GM18507 (cell line): ENCODE data around the gene MYO1A.
"Not testable (repeated sequence)": the region's sequence is repeated elsewhere in the genome, so short reads cannot be mapped to it uniquely, and the experiment has no call there.

Experiments used
- DNase-seq: peaks from one replicate; pipeline ENCODE4 v3.0.0; 2011; ENCODE audit warnings: low read depth; ENCODE audit not compliant: insufficient read length; ENCODE audit errors: extremely low spot score
- FAIRE-seq: peaks from 2 replicates; lab custom pipeline; 2011; peaks lifted over from hg19 to GRCh38; lab: Jason Lieb, UNC

Gene MYO1A

GRCh38 chr12:57001448-57001906 is 48.5 kb downstream of the MYO1A start:
- FAIRE-seq: peak; percentile 60
- DNase-seq: no peak

DNA sequence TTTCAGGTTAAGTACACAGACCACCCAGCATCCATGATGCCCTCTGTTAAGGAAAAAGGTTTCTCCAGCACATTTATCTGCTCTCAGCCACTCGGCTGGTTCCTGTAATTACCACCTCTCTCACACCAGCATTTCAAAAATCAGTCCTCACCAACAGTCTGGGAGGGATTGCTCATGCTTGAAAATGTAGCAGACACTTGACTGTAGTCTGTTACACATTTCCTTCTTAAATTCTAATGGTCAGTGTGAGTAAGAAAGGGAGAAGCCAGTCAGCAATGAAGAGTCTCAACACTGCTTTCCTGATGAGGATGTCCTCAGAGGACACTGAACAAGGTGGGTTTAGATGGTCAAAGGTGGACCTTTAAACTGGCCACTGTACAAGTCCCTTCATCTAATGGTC is 49.5 kb downstream of the MYO1A start:
- peak; percentile 24 for FAIRE-seq
- DNase-seq: no peak

DNA sequence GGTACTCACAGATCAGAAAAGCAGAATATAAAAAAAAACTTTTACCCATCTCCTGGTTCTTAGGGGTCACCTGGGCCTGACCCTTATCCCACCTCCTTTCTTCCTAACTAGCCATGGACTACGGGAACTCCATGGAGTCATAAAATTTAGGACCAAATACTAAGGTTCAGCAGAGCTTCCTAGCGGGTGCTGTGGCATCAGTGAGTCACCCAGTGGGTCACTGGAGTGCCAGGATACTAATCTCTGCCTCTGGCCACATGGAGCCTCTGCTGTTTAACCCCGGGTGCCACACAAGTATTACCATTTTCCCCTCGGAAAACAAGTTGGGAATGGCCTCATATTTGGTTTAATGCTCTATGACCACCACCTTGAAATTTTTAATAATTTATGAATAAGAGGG is 50.5 kb downstream of the MYO1A start:
- FAIRE-seq: no peak
- no peak for DNase-seq

DNA sequence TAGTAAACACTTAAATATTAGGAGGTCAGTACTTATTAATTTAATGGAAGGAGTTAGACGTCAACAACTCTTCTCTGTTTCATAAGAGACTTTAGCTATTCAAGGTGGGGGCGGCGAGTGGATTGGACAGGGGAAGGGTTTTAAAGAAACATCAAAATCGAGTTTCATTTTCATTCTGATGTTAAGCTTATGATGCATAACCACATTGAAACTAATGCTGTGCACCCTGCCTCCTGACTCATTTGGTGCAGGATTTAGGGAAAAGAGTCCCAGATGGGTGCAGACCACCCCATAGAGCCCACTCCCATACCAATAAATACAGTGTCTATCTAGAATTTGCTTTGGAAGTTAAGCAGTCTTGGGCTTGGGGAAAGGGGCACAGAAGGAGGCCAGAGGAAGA is 50.9 kb downstream of the MYO1A start:
- DNase-seq: peak; percentile 62

GRCh38 chr12:56998316-56998715 is 51.6 kb downstream of the MYO1A start:
- DNase-seq (no peak), FAIRE-seq (no peak)

More for the DNA sequence above, 50.9 kb downstream of the MYO1A start:
- peak; percentile 87 for FAIRE-seq

GRCh38 chr12:56996793-56997545 is 53.0 kb downstream of the MYO1A start:
- no peak for FAIRE-seq
- DNase-seq: no peak

DNA sequence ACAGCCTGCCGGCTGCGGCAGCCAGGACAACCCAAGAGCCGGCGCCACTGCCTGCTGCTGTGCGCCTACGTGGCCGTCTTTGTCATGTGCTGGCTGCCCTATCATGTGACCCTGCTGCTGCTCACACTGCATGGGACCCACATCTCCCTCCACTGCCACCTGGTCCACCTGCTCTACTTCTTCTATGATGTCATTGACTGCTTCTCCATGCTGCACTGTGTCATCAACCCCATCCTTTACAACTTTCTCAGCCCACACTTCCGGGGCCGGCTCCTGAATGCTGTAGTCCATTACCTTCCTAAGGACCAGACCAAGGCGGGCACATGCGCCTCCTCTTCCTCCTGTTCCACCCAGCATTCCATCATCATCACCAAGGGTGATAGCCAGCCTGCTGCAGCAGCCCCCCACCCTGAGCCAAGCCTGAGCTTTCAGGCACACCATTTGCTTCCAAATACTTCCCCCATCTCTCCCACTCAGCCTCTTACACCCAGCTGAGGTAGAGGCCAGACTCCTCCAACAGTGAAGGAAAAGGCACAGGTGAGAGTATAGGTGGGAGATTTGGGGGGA is 53.9 kb downstream of the MYO1A start:
- DNase-seq (no peak), FAIRE-seq (no peak)

GRCh38 chr12:56995201-56995929 is 54.6 kb downstream of the MYO1A start:
- FAIRE-seq (no peak), DNase-seq (no peak)

DNA sequence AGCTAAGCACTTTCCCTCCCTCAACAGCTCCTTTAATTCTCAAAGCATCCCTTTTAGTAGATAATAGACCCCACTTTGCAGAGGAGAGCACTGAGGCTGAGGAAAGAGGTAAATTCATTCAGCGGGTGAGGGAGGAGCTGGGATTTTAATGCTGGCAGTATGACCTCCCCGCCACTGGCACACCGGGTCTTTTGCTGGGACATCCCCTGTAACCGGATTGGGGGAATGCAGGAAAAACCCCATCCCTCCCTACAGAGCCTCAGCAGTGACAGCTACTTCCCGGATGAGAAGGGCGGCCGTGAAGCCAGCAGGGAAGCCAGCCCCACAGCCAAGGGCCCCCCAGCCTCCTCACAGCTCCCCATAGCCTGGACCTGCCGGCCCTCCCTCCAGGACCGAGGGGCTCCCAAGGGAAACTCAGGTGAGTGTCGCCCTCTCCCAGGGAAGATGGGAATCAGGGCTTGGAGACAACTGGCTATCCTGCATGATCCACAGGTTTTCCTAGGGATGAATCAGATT is 55.6 kb downstream of the MYO1A start:
- no peak for DNase-seq
- FAIRE-seq: no peak

DNA sequence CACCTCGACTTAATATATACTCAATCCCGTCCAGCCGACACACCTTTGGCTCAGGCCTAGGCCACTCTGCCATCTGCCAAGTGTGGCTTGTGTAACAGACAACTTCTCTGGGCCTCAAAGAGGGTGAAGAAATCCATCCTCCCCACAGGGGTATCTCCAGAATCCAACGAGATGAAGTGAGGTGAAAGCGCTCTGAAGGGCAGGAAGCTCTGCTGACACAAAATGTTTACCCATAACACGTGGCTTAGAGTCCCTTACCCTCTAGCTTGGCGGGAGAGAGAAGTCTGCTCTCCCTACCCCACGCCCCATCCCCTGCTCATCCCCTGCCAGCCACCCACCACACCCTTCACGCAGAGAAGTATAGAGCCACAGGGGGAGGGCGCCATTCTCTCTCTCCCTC is 56.6 kb downstream of the MYO1A start:
- no peak for DNase-seq
- no peak for FAIRE-seq

DNA sequence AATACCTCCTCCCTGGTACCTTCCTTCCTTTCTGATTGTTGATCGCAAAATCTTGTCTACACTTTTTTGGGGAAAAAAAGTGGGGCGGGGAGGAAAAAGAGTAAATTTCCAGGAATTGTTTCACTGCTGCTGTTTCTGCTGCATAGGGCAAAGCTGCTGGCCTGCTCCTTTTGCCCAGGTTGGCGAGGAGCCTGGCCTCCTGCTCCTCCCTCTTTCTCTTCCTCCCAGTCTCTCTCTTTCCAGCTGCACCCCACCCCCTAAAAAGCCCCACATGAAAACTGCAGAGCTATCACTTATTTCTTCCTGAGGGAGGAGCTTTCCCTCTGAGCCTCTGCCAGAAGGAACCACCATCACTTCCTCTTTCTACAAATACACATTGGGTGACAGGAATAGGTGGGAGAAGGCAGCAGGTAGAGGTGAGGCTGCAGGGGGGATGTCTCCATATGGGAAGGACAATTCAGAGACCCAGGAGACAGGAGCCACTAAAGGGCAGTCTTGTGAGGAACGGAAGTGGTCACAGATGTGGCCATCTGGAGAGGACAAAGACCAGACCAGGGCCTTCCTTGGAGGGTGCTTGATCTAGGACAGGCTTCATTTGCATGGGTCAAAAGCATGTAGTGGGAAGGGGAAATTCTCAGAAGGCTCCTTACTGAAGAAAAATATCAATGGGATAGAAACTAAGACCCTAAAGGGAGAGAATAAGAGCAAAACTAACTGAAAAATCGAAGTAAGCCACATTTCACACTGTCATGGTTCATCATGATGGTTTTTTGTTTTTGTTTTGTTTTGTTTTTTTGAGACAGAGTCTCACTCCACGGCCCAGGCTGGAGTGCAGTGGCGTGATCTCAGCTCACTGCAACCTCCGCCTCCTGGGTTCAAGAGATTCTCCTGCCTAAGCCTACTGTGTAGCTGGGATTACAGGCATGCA is 58.3 kb downstream of the MYO1A start:
- FAIRE-seq (no peak), DNase-seq (no peak)

- FAIRE-seq (no peak), DNase-seq (no peak)
These were observed 59.1 kb downstream of the MYO1A start for GRCh38 chr12:56990648-56991318.

DNA sequence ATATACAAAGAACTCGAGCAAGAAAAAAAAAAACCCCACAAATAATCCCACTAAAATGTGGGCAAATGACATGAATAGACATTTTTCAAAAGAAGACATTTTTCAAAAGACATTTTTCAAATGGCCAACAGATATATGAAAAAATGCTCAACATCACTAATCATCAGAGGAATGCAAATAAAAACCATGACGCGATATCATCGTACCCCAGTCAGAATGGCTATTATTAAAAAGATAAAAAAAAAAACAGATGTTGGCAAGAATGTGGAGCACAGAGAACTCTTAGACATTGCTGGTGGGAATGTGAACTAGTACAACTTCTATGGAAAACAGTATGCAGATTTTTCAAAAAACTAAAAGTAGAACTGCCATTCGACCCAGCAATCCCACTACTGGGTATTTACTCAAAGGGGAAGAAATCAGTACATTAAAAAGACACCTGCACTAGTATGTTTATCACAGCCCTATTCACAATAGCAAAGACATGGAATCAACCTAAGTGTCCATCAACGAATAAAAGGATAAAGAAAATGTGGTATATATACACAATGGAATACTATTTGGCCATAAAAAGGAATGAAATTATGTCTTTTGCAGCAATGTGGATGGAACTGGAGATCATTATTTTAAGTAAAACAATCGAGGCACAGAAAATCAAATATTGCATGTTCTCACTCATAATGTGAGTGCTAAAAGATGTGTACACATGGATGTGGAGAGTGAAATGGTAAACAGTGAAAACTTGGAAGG is 59.9 kb downstream of the MYO1A start:
- no peak for FAIRE-seq
- DNase-seq: no peak

DNA sequence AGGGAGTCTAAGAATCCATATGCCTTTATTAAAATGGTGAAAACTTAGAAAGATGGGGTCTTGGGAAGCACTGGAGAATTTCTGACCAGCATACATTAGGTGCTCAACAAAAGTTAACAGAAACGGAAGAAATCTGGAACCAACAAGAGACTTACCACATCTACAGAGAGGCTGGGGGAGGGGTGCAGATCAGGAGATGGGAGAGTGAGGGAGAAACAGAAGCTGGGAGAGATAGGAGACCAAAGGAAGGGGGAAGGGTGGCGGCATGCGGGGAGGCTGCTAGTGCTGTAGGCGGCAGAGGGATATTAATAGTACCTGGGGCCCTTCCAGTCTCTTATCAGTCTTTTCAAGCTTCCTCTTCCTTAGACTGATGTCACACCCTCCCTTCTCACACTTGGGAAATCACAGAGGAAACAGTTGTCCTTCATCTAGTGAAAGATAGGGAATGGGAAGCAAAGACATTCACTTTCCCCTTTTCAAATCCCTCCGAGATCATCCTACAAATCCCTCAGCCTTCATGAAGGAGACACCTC is 61.7 kb downstream of the MYO1A start:
- DNase-seq: no peak
- no peak for FAIRE-seq

DNA sequence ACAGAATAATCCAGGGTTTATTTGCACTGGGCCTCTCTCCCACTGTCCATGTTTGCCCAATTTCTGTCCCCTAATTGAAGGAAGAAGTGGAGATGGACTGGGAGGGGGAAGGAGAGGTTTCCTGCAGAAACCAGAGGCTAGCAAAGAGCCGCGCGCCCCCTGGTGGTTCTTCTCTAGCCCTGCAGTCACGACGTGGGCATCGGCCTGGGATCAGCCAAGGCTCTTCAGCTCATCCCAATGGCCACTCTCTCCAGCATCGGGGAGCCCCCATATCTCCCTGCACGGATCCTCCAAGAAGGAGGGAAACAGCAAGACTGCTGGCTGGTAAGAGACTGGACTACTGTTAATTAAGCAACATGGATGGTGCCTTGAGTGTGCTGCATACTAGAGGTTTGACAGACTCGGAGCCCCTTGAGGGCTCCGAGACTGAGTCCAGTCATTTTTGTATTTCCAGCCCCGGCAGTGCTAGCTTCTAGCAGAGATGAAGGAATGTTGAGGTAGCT is 62.3 kb downstream of the MYO1A start:
- peak; percentile 71 for FAIRE-seq
- peak; percentile 49 for DNase-seq

DNA sequence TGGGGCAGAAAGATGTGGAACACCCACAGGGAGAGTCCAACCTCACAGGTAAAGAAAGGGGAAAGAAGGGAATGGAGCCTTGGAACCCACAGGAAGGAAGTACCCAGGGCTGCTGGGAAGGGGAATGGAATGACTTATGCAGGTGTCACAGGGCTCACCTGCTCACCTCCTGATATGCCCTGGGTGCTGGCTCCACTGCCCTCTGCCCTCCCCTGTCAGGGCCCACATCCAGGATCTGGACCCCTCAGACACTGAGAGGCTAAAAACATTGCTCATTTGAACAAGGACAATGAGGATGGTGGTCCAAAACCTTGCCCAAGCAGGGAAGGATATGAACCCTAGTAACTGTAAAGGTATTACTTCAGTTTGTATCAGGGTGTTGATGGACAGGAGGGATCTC is 62.9 kb downstream of the MYO1A start:
- DNase-seq (no peak), FAIRE-seq (no peak)

DNA sequence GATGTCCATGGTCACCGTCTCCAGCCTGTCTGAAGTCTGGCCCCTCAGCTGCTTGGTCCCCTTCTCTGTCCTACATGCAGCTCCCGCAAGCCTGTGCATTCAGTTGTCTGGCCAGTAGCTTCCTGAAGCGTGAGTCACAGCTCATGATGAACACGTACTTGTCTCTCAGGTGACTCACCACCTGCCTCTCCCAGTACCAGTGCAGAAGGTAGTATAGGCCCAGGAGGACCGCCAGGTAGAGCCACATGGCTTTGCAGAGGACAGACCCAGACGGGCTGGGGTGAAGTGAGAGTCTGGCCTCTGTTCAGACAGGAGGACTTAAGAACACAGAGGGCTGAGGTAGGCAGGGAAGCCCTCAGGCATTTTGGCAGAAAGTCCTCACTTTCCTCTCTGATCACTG is 64.2 kb downstream of the MYO1A start:
- not testable (repeated sequence) for FAIRE-seq

DNA sequence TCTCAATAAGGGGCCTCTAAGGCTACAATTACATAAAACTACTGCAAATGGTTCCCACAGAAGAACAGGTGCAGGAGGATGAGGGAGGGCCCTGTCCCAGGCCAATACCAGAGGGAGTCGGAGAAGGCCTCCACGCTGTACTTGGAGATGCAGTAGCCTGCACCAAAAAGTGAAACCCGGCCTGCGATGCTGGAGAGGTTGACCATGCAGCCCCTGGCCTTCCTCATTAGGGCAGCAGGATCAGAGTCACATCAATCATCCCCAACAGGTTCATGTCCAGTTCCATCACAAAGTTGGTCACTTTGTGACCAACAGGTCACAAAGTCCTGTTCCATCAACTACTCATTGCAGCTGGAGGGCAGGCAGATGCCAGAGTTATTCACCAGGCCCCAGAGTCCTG is 66.5 kb downstream of the MYO1A start:
- FAIRE-seq (no peak), DNase-seq (no peak)

More for the DNA sequence above, 64.2 kb downstream of the MYO1A start:
- DNase-seq: not testable (repeated sequence)
